NCI-H2196 (cell line): Measurements from ENCODE around the gene BTG2.
"Not testable (repeated sequence)": the region's sequence is repeated elsewhere in the genome, so short reads cannot be mapped to it uniquely, and the experiment has no call there.

Source experiments
- DNase-seq: peaks from one replicate; lab custom pipeline; 2025; ENCODE audit not compliant: unreplicated experiment; lab: John Stamatoyannopoulos, UW

The BTG2 gene

DNA sequence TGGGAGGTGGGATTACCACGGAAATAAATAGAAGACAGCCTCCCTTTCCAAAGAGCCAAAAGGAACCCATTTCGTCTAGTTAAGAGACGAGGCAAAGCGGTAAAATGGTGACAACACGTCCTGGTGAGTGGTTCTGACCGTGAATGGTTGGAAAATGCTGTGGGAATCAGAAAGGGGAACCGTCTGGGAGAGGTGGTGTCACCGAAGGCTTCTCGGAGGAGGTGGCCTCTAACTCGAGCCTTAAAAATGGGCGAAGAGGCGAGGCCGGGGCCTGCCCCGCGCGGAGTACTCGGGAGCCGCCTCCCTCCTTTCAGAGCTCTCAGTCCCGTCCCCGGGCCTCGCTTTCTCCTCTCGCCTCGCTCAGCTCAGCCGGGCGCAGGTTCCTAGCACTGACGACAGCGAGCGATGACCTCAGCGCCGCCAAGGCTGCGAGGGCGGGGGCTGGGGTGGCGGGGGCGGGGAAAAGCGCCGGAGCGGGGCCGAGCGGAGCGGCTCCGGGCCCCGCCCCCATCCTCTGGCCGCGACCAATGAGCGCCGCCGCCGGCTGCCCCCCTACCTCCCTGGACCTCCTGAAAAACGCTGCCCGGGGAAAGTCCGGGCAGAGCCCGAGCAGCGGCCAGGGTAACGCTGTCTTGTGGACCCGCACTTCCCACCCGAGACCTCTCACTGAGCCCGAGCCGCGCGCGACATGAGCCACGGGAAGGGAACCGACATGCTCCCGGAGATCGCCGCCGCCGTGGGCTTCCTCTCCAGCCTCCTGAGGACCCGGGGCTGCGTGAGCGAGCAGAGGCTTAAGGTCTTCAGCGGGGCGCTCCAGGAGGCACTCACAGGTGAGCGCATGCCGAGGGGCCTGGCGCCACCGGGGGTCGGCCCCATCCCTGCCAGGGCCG, at the start of gene BTG2:
TSS of gene BTG2 (plus strand) at position 601 of the 890 bp plus-strand sequence. CDS start at position 689, 88 bp downstream.
- peak; percentile 95 for DNase-seq

GRCh38 chr1:203256636-203257035, 48.7 kb upstream of the BTG2 start:
- DNase-seq, result not testable (repeated sequence)

- no peak for DNase-seq
These were observed 41.8 kb upstream of the BTG2 start for GRCh38 chr1:203263496-203263895.

DNA sequence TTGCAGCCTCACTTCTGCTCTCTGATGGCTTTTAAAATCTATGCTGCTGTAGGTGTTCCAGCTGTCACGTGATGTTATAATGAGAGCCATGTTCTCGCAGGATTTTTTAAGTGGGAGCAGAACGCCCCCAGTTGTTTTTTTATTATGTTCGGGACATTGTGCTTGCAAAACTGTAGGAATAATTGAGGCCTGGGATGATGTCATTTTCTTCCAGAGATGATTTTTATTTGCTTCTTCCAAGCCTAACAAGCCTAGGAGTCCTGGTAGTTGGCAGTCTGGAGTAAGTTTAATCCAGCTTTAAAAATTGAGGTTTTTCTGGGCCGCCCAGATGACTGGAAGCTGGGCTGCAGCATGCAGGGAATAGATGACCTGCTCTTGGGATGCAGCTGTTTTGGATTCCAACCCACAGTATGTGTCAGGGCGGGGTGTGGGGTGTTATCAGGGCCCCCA, 41.2 kb upstream of the BTG2 start:
- DNase-seq, result no peak

DNA sequence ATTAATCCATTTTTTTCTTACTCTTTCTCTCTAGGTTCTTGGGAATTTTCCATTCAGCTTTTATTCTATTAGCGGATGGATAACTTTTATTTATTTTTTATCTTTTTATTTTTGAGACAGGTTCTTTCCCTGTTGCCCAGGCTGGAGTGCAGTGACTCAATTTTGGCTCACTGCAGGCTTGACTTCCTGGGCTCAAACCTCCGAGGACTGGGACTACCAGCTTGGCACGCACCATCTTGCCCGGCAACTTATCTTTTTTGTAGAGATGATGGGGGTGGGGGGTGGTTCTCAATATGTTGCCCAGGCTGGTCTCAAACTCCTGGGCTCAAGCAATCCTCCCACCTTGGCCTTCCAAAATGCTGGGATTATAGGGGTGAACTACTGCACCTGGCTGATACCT, 39.8 kb upstream of the BTG2 start:
- no peak for DNase-seq

GRCh38 chr1:203266140-203266539, 39.2 kb upstream of the BTG2 start:
- DNase-seq, result not testable (repeated sequence)

DNA sequence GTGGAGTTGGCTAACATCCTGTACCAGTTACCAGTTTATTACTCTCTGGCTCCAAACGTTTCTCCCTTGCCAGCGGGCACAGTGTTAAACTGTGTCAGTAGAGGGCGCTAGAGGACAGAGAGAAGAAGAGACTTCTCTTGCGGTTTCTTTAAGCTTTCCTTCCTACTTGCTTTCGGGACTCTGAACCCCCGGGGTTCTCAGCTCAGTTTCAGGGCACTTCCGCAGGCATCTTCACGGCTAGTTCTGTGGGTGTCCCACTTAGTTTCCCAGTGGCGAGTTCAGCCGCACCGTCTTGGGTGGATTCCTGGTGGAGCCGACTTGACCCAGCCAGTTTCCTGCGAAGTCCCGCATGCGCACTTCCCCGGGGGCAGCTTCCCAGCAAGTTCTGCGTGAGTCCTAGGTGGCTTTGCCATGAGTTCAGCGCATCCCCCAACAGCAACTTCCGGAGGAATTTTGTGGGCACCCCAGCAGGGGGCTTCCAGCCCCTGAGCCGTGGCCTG, 37.9 kb upstream of the BTG2 start:
- peak; percentile 95 for DNase-seq

DNA sequence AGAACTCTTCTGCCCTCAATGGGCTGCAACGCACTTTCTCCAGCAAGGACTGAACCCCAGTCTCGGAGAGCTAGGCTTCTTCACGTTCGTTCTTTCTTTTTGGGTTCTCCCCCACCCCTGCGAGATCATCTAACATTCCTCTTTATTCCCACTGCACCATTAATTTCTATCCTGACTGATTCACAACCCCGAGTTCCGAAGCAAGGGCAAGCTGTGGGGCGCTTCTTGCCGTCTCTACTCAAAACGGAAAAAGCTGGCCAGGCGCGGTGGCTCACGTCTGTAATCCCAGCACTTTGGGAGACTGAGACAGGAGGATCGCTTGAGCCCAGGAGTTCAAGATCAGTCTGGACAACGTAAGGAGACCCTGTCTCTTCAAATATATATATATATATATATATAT, 37.4 kb upstream of the BTG2 start:
- DNase-seq, result no peak

DNA sequence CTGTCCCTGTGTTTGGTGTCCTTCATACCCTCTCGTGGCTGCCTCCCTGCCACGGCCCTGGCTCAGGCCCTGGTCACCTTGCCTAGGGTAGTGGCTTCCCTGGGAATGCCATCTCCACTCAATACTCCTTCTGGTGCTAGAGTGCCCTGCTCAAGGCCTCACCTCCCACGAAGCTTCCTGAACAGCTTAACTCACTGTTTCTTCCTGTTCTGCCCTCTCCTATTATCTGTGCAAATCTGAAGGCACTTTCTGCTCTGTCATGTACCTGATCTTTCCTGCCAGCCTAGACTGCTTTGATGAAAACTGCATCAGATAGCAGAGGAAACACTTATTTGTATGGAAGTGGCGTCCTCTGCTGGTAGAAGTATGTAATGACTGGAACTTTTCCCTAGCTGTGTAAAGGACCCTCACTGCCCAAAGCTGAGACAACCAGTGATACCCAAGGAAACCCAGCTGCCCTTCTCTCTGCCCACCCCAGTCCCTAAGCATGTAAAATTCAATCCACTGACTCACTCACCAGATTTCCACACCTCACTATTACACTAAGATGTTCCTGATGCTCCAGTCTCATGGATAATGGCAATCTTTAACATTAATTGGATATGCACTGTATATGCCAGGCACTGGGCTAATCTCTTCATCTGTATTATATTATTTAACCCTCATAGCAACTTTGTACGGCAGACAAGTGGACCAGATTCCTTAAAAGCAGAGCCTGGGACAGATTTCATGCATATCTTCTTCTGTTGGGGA, 36.2 kb upstream of the BTG2 start:
- peak; percentile 82 for DNase-seq

GRCh38 chr1:203269654-203270020, 35.7 kb upstream of the BTG2 start:
- DNase-seq, result no peak

DNA sequence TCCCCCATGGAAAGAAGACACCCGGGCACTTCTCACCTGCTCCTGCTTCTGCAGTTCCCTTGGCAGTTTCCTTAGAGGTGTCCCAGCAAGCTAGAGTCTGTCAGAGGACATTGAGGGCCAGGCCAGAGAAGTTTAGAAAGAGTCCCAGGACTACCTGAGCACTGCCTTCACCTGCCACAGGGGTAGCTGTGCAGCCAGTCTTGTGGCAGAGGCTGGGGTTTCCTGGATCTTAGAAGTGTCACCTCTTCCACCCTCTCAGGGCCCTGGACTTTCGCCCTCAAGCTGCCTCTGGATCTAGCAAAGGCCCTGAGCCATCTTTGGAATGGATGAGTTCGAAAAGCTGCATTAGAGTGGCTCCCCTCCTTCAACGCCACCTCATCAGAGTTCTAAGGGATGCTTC, 34.9 kb upstream of the BTG2 start:
- no peak for DNase-seq

- peak; percentile 43 for DNase-seq
These were observed 34.1 kb upstream of the BTG2 start for GRCh38 chr1:203271018-203271743.

DNA sequence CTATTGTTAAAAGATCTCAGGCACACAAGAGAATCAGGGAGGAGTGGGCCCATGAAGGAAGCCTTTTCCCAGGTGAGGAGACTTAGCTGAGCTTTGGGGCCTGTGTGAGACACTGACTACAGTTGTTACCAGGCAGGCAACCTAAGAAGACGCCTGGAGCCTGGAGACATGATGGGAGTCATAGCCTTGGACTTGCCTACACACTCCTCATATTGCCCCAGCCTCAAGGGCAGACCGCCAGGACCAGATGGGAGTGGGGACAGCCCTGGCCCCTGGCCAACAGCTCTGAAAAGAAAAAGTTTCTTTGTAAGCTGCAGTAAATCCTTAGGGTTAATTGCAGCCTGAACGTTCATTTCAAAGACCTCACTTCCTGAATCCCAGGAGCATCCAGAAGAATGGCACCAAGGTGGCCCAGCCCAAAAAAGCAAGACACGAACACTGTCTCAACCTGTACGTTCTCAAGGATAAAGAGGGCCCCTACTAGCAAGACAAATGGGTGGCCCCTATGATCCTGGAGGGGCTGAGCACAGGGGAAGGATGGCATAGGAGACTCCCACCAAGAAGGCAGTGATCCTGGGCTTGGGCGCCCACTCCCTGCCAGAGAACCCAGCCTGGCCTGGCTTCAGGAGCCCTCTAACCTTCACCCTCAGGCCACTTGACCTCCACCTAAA, 33.2 kb upstream of the BTG2 start:
- no peak for DNase-seq

DNA sequence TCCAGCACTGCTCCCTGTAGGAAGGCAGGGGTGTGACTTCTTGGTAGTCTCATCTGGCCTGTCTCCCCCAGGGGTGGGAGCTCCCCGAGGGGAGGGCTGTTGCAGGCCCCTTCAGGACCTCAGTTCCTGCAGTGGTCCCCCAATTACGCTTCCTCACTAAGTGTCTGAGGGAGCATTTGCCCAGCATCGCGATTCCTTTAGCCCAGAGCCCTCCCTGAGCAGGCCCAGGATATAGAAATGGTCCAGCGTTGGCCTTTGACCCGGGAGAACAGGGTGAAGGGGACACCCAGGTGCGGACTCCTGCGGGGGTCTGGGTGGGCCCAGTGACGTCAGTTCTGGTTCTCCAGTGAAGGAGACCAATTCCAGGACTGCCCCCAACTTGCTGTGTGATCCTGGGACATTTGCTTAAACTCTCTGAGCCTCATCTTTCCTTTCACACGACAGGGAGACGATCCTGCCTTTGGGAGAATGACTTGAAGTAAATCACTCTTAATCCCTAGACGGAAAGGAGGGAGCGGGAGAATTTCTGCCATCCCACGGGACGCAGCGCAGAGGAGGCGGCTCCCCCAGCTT, 32.6 kb upstream of the BTG2 start:
- no peak for DNase-seq

GRCh38 chr1:203273206-203273868, 32.0 kb upstream of the BTG2 start:
- DNase-seq, result peak; percentile 95

DNA sequence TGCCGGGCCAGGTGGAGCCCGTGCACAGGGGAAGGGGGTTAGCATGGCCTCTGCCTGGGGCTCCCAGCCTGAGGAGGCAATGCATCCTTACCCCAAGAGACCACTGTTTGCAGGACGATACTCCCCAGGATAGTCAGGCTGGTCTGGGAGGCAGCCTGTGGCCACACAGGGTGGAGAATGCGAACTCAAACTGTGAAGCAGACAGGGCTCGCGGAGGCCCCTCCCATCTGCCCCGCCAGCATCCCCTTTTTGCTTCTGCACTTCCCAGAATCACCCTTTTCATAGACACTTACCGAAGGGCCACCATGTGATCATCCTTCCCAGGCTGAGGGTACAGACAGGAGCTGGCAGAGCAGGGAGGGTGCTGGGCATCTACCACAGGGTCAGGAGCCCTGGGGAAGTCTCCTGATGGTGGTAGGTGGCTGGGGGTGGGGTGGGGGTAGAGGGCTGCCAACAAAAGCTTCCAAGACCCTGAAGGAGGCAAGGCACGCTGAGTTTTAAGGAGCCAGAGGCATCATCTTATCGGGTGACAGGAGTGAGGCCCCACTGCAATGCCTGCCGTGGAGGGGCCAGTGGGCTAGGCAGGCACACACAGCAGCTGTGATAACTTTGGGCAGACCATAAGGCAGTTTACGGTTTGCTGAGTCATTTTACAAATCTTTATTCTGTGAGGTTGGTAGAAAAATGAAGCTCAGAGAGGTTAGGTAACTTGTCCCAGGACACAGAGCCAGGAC, 31.3 kb upstream of the BTG2 start:
- no peak for DNase-seq

DNA sequence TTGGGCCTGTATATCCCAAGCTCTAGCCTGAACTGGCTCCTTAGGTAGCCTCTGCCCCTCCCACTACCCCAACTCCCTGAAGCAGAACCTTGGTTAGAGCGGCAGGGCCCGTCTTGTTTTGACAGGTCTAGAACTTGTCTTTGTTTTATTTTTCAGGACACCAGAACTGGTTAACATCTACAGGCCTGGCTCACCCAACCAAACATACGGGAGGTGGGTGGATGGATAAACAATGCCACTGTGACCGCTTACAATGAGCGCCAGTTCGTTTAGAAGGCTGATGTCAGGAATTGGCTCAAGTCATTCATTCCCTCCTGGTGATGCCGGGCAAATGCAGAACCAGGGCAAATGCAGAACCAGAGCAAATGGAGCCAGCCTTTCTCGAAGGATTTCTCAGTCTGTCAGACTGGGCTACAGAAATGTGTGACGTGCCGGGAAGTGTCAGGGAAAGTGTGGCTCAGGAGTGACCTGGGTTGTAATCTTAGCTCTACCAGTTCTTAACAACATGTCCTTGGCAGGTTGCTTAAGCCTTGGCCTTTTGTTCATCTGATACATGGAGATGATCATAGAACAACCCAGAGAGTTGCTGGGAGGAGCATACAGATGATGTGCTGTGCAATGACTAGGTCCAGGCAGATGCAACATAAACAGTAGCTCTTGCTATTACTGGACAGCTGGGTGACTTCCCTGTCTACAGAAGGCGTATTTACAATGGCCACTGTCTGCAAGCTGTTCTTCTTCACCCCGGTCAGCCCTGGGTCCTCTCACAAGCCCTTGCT, 30.5 kb upstream of the BTG2 start:
- DNase-seq, result no peak

- DNase-seq, result no peak
These were observed 29.6 kb upstream of the BTG2 start for GRCh38 chr1:203275656-203276272.
